ENCODE results near the gene AGMO. TPM values are rescaled to one million over a fixed set of nuclear protein-coding genes. Genes with fewer than 3 reads are reported as not detected.
"Not testable (repeated sequence)": the region's sequence is repeated elsewhere in the genome, so short reads cannot be mapped to it uniquely, and the experiment has no call there.

The AGMO gene
- polyA plus RNA-seq, 3 donors, result 0.82 to 1.2 (median 0.98) TPM

DNA sequence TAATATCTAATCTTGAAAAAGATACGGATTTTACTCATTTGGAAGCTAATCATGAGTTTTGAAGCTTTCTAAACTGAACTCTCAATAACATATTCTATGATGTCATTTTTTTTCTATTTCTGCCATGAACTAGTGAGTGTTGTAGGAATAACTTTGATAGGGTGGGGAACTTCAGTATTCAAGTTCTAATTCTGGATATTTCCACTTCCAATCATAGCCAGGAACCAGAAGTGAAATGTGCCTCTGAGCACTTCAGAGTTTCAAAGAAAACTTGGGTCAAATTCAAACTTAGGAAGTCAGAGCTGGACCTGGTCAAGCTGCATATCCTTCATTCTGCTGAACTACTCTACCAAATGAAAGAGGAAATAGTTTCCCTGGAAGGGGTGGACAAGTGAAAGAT is 847 bp downstream of the AGMO start:
- no peak for DNase-seq (ENCODE audit: low read depth in 3 of 3, low spot score in 2 of 3)

- DNase-seq (ENCODE audit: low read depth in 3 of 3, low spot score in 2 of 3), result no peak
Measured at GRCh38 chr7:15559416-15559928, 2.3 kb downstream of the AGMO start.

GRCh38 chr7:15558756-15559155 is 3.1 kb downstream of the AGMO start:
- DNase-seq (ENCODE audit: low read depth in 3 of 3, low spot score in 2 of 3), result no peak

DNA sequence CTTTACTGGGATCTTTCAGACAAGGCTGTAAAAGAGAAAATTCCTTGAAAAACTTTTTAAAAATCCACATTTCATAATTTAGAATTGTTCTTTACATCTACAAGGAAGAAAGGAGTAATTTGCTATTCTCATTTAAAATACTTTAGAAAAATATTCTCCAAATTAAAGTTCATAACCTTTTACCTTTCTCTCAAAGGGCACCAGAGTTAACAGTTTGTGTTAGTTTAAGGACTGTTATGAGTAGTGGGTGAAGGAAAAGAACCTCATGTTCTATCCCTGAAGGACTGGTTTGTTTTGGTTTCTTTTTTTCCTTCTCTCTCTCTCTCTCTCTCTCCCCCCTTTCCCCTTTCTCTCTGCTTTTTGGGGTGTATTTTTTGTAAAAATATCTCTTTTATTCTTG is 4.1 kb downstream of the AGMO start:
- no peak for DNase-seq (ENCODE audit: low read depth in 3 of 3, low spot score in 2 of 3)

- no peak for DNase-seq (ENCODE audit: low read depth in 3 of 3, low spot score in 2 of 3)
Measured at GRCh38 chr7:15557186-15557585, 4.6 kb downstream of the AGMO start.

DNA sequence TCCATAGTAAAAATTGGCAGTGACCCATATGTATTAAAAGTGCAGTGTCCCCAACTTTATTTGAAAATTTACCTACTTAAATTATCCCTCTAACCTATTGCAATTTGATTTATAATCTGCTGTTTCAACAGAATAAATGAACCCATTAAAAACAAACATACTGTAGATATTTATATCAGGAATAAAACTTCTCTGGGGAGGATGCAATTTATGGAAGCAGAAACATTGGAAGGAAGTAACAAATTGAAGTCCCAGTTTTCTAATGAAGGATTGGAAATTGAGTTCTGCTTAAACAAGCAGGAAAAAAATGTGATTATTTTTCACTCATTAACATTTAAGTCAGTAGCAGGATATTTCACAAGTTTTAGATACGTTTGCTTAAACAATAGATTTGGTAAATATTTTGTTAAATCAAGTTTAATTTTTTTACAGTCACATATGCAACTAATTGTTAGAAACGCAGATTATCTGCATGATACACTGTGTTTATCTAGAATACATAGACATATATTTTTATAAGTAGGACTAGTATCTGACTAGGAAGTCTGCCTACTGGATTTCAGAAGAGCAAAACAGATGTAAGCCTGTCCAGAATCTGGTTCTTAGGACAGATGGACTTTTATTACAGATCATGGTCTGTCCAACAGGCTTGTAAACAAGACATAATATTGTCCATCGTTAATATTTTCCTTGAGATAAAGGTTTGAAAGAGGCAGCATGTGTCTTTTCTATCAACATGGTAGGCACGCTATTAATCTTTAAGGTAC is 5.3 kb downstream of the AGMO start:
- DNase-seq (ENCODE audit: low read depth in 3 of 3, low spot score in 2 of 3), result no peak

GRCh38 chr7:15555381-15555859 is 6.4 kb downstream of the AGMO start:
- DNase-seq (ENCODE audit: low read depth in 3 of 3, low spot score in 2 of 3), result no peak

GRCh38 chr7:15554744-15555143 is 7.1 kb downstream of the AGMO start:
- no peak for DNase-seq (ENCODE audit: low read depth in 3 of 3, low spot score in 2 of 3)

DNA sequence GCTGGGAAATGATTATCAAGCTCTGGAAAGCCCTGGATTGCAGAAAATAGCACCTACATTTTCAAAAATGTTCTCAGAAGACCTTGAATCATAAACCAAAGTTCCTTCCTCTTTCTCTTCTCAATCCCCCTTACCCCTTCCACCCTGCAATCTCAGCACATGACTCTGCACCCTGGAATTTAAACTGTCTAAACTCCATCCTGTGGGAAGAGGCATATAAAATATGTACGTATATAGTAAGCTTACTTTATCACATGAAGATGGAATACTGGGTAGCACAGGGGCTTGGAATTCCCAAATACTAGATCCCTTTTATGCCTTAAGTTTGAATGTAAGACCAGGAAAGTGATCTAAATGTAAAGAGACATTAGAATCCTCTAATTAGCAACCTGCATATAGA is 7.7 kb downstream of the AGMO start:
- no peak for DNase-seq (ENCODE audit: low read depth in 3 of 3, low spot score in 2 of 3)

GRCh38 chr7:15547320-15547719 is 14.5 kb downstream of the AGMO start:
- DNase-seq (ENCODE audit: low read depth in 3 of 3, low spot score in 2 of 3), result not testable (repeated sequence)

DNA sequence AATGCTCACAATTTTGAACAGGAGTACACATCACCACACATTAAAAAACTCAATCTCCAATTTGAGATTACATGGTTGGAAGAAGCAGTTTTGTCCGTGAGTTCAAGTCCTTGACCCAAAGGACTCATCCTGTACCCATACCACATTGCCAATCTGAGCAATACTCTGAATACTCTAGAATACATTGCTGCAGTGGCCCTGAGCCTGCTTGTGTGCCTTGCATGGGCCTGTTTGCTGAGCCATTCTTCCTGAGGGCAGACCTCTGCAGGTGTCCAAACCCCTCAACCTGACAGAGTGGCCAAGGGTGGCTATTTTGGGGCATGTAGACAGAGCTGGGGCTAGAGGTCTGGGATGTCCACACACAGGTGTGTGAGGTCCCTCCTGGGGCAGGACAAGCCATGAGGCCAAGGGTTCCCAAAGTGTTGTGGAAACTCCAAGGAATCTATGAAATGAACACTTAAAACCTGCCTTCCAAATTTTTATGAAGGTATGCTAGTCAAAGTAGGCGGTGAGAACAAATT is 15.5 kb downstream of the AGMO start:
- DNase-seq (ENCODE audit: low read depth in 3 of 3, low spot score in 2 of 3), result no peak

GRCh38 chr7:15544050-15544449 is 17.8 kb downstream of the AGMO start:
- no peak for DNase-seq (ENCODE audit: low read depth in 3 of 3, low spot score in 2 of 3)

GRCh38 chr7:15543256-15543655 is 18.6 kb downstream of the AGMO start:
- no peak for DNase-seq (ENCODE audit: low read depth in 3 of 3, low spot score in 2 of 3)

DNA sequence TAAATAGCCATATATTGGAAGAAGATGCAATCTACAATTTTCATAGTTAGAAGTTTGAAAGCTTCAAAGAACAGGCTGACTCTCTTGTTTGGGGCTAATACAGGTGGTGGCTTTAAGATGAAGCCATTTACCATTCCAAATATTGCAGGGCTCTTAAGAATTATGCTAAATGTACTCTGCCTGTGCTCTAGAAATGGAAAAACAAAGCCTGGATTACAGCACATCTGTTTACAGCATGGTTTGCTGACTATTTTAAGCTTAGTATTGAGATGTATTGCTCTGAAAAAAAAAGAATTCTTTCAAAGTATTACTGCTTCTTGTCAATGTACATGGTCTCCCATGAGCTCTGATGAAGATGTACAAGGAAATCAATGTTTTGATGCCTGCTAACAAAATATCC is 34.2 kb downstream of the AGMO start:
- DNase-seq (ENCODE audit: low read depth in 3 of 3, low spot score in 2 of 3), result no peak

DNA sequence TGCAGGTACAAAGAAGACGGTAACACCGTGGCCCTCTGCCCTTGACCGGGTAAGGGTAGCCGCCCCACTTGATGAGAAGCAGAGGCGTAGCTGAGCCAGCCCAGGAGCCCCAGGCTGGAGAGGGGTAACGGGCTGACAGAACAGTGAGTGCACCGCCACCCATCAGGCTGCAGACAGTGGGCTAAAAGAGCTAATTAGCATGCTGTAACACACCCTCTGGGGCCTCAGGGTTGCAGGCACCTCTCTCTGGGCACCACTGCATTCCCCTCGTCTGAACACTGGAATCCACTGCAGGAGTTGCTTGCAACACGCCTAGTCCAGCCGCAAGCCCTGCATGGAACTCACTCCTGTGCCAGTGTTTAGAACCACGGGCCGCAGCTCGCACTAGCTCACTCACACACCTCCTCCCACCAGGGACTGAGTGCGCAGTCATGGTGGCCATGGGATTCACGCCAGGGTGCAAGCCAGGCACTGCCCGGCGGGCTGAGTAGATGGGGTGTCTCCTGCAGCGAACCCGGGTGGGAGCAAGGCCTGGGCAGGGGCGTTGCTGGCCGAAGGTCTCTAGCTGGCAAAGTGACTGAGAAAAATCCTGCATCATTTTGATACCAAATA is 36.1 kb downstream of the AGMO start:
- DNase-seq (ENCODE audit: low read depth in 3 of 3, low spot score in 2 of 3), result no peak

- no peak for DNase-seq (ENCODE audit: low read depth in 3 of 3, low spot score in 2 of 3)
Measured at GRCh38 chr7:15524077-15524476, 37.7 kb downstream of the AGMO start.

DNA sequence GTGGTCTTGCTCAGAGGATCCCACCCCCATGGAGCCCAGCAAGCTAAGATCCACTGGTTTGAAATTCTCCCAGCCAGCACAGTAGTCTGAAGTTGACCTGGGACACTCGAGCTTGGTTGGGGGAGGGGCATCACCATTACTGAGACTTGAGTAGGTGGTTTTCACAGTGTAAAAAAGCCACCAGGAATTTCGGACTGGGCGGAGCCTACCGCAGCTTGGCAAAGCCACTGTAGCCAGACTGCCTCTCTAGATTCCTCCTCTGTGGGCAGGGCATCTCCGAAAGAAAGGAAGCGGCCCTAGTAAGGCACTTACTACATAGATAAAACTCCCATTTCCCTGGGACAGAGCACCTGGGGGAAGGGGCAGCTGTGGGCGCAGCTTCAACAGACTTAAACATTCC is 44.0 kb downstream of the AGMO start:
- DNase-seq (ENCODE audit: low read depth in 3 of 3, low spot score in 2 of 3), result not testable (repeated sequence)

GRCh38 chr7:15515252-15515651 is 46.6 kb downstream of the AGMO start:
- DNase-seq (ENCODE audit: low read depth in 3 of 3, low spot score in 2 of 3), result no peak

- no peak for DNase-seq (ENCODE audit: low read depth in 3 of 3, low spot score in 2 of 3)
Measured at GRCh38 chr7:15508258-15508657, 53.6 kb downstream of the AGMO start.

GRCh38 chr7:15507708-15508107 is 54.1 kb downstream of the AGMO start:
- DNase-seq (ENCODE audit: low read depth in 3 of 3, low spot score in 2 of 3), result no peak

DNA sequence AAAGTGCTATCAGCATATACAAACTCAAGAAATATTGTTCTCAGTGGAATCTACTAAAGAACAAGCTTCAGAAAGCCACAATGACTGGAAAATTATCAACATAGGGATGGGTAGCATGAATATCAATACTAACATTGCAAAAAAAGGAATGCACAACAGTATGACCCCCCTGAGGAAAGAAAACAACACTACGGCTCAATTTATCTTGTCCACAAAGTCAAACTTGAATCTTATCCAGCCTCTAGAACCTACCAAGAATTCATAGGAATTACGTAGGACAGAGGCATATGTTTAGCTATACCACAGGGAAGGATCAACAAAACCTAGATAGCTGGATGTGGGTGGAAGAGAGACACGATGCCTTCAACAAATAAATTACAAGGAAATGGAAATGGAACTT is 54.6 kb downstream of the AGMO start:
- no peak for DNase-seq (ENCODE audit: low read depth in 3 of 3, low spot score in 2 of 3)

- DNase-seq (ENCODE audit: low read depth in 3 of 3, low spot score in 2 of 3), result no peak
Measured at GRCh38 chr7:15505761-15506160, 56.1 kb downstream of the AGMO start.

All from right renal cortex interstitium (tissue), 3 donors.